ENCODE measurements around the gene SLC6A2. TPM values are rescaled to one million over a fixed set of nuclear protein-coding genes. Genes with fewer than 3 reads are reported as not detected.
A peak's percentile ranks its signal among the peaks of the same experiment; 100 is the strongest.
"Not testable (repeated sequence)": the region's sequence is repeated elsewhere in the genome, so short reads cannot be mapped to it uniquely, and the experiment has no call there.

Gene SLC6A2
- total RNA-seq (ENCODE audit: unreplicated experiment), result not detected
- long read RNA-seq, result 0 reads

- Mint-ChIP-seq H3K4me3 (ENCODE audit: unreplicated experiment) (peak within 1 kb of the TSS; percentile 81), H3K27ac (ENCODE audit: unreplicated experiment) (no peak within 1 kb of the TSS), H3K4me1 (ENCODE audit: low read depth, unreplicated experiment) (peaks cover 2% of the 10 kb centered on the region), H3K9me3 (ENCODE audit: unreplicated experiment) (peaks cover 5% of the 10 kb centered on the region), H3K27me3 (ENCODE audit: unreplicated experiment) (peaks cover 25% of the 10 kb centered on the region), H3K36me3 (ENCODE audit: unreplicated experiment) (no peaks in the 10 kb centered on the region)
- DNase-seq, result peak; percentile 65
- no peak for TF ChIP-seq CTCF (IDR thresholded peaks at IDR 0.05; ENCODE audit: partially characterized antibody, unreplicated experiment)
Observed at GRCh38 chr16:55655897-55656681, at the start of gene SLC6A2. SLC6A2 (plus strand) TSS chr16:55655988; CDS start chr16:55656695, 707 bp downstream.

- no peak overlapping the region for H3K27ac Mint-ChIP-seq (ENCODE audit: unreplicated experiment)
- H3K36me3 Mint-ChIP-seq (ENCODE audit: unreplicated experiment), result no peaks in the 10 kb centered on the region
- H3K27me3 Mint-ChIP-seq (ENCODE audit: unreplicated experiment), result no peaks in the 10 kb centered on the region
- no peaks in the 10 kb centered on the region for H3K4me1 Mint-ChIP-seq (ENCODE audit: low read depth, unreplicated experiment)
- peaks cover 2% of the 10 kb centered on the region for H3K9me3 Mint-ChIP-seq (ENCODE audit: unreplicated experiment)
- no peak for DNase-seq
- no peak for TF ChIP-seq CTCF (IDR thresholded peaks at IDR 0.05; ENCODE audit: partially characterized antibody, unreplicated experiment)
- no peak overlapping the region for H3K4me3 Mint-ChIP-seq (ENCODE audit: unreplicated experiment)
Observed at GRCh38 chr16:55613613-55614335, 42.0 kb upstream of the SLC6A2 start.

- Mint-ChIP-seq H3K27ac (ENCODE audit: unreplicated experiment) (no peak overlapping the region), H3K36me3 (ENCODE audit: unreplicated experiment) (no peaks in the 10 kb centered on the region), H3K4me3 (ENCODE audit: unreplicated experiment) (no peak overlapping the region), H3K9me3 (ENCODE audit: unreplicated experiment) (peaks cover 2% of the 10 kb centered on the region), H3K4me1 (ENCODE audit: low read depth, unreplicated experiment) (no peaks in the 10 kb centered on the region), H3K27me3 (ENCODE audit: unreplicated experiment) (no peaks in the 10 kb centered on the region)
- TF ChIP-seq CTCF (IDR thresholded peaks at IDR 0.05; ENCODE audit: partially characterized antibody, unreplicated experiment), result no peak
- DNase-seq, result no peak
Observed at GRCh38 chr16:55615071-55615470, 40.7 kb upstream of the SLC6A2 start.

GRCh38 chr16:55615670-55616069 lies 40.1 kb upstream of the SLC6A2 start:
- not testable (repeated sequence) for H3K4me3 Mint-ChIP-seq (ENCODE audit: unreplicated experiment); H3K4me1 Mint-ChIP-seq (ENCODE audit: low read depth, unreplicated experiment); H3K27me3 Mint-ChIP-seq (ENCODE audit: unreplicated experiment); DNase-seq; H3K27ac Mint-ChIP-seq (ENCODE audit: unreplicated experiment); H3K9me3 Mint-ChIP-seq (ENCODE audit: unreplicated experiment); H3K36me3 Mint-ChIP-seq (ENCODE audit: unreplicated experiment)

GRCh38 chr16:55621771-55622170 lies 34.0 kb upstream of the SLC6A2 start:
- Mint-ChIP-seq H3K9me3 (ENCODE audit: unreplicated experiment) (no peaks in the 10 kb centered on the region), H3K36me3 (ENCODE audit: unreplicated experiment) (no peaks in the 10 kb centered on the region), H3K4me3 (ENCODE audit: unreplicated experiment) (no peak overlapping the region), H3K4me1 (ENCODE audit: low read depth, unreplicated experiment) (no peaks in the 10 kb centered on the region), H3K27ac (ENCODE audit: unreplicated experiment) (no peak overlapping the region), H3K27me3 (ENCODE audit: unreplicated experiment) (no peaks in the 10 kb centered on the region)
- no peak for DNase-seq
- TF ChIP-seq CTCF (IDR thresholded peaks at IDR 0.05; ENCODE audit: partially characterized antibody, unreplicated experiment), result no peak
